Transverse colon (tissue), 4 donors: Measurements from ENCODE around the gene MTFP1. TPM values are rescaled to one million over a fixed set of nuclear protein-coding genes. Genes with fewer than 3 reads are reported as not detected.
"Not testable (repeated sequence)": the region's sequence is repeated elsewhere in the genome, so short reads cannot be mapped to it uniquely, and the experiment has no call there.

Experiments
- DNase-seq: peaks from one replicate; pipeline ENCODE4 v3.0.0-alpha.2; 2019
- H3K27ac ChIP-seq, 4 donors: fragments of 200-600 bp; sonication (generic); 2 replicates each; pipeline ENCODE4 v1.5.1; 2016 to 2018; ENCODE audit warnings: inconsistent platforms in 4 of 4
- H3K27me3 ChIP-seq: fragments of 200-600 bp; sonication (generic); 2 replicates; pipeline ENCODE4 v1.5.1; 2017; ENCODE audit warnings: inconsistent platforms
- H3K36me3 ChIP-seq, 4 donors: fragments of 200-600 bp; sonication (generic); 2 replicates each; pipeline ENCODE4 v1.5.1; 2017 to 2019; ENCODE audit warnings: inconsistent platforms in 4 of 4
- H3K4me1 ChIP-seq, 4 donors: fragments of 200-600 bp; sonication (generic); 2 replicates each; pipeline ENCODE4 v1.5.1; 2017 to 2020; ENCODE audit warnings: inconsistent platforms in 4 of 4
- H3K4me3 ChIP-seq, 4 donors: fragments of 200-600 bp; sonication (generic); 1 replicate in 1 of 4; 2 replicates in 3 of 4; pipeline versions ENCODE4 v1.5.1 to v1.6.1; 2017 to 2019; ENCODE audit warnings: inconsistent platforms in 4 of 4
- H3K9me3 ChIP-seq, 2 donors: fragments of 200-600 bp; sonication (generic); 2 replicates each; pipeline ENCODE4 v1.5.1; 2017 to 2019; ENCODE audit warnings: inconsistent platforms in 2 of 2
- EP300 ChIP-seq: sonication (generic); formaldehyde crosslinking; IDR thresholded peaks from one replicate; pipeline ENCODE4 v1.6.1; 2017; ENCODE audit warnings: antibody characterized with exemption, low read depth
- POLR2A ChIP-seq: fragments of 450-650 bp; IDR thresholded peaks from one replicate; pipeline ENCODE4 v1.6.1; 2016; ENCODE audit warnings: antibody characterized with exemption, mild to moderate bottlenecking, moderate library complexity
- POLR2AphosphoS5 ChIP-seq, 3 donors: sonication (generic); formaldehyde crosslinking; IDR thresholded peaks; one replicate each; pipeline ENCODE4 v1.6.1; 2016; ENCODE audit warnings: antibody characterized with exemption in 3 of 3
- WGBS, 2 donors: methylation state at CpG; one replicate each; pipeline ENCODE4 v1.1.5; 2018; ENCODE audit warnings: low coverage in 1 of 2; 5-methylcytosine and 5-hydroxymethylcytosine counted together
- in situ Hi-C, 4 donors: fragments of 200-750 bp; cut with MboI; loops; one replicate each; pipeline versions ENCODE4 v1.15.0 to v1.15.1; 2017; ENCODE audit warnings: low sequenced_read_pairs in 3 of 4, low pct_ligation_motif_present in 1 of 4, low pct_unique_long_range_greater_than_20kb in 1 of 4
- intact Hi-C: fragments of 100-400 bp; cut with DNase I; formaldehyde crosslinking; loops from one replicate; pipeline ENCODE4 v1.15.1; 2023; ENCODE audit warnings: low total_unique reads
- total RNA-seq, 4 donors: library from RNA; depleted of rRNA; stranded (reverse); fragments of >200 nt; gene quantifications; one replicate each; pipeline ENCODE4 v1.1.0, GENCODE V29; 2016
- TF ChIP-seq, protein P1 (sequence below), 5 experiments: fragments of 200-600 bp in 3 of 5; fragments of 450-650 bp in 2 of 5; sonication (generic) in 3 of 5; IDR thresholded peaks; 1 replicate in 2 of 5; 2 replicates in 3 of 5; pipeline ENCODE4 v1.5.1; 2016 to 2017; ENCODE audit warnings: antibody characterized with exemption in 5 of 5, inconsistent platforms in 3 of 5, mild to moderate bottlenecking in 2 of 5, moderate library complexity in 1 of 5

Gene MTFP1
- total RNA-seq, 4 donors from 2014 or later = 2.0 to 48.6 (median 21.4) TPM

DNA sequence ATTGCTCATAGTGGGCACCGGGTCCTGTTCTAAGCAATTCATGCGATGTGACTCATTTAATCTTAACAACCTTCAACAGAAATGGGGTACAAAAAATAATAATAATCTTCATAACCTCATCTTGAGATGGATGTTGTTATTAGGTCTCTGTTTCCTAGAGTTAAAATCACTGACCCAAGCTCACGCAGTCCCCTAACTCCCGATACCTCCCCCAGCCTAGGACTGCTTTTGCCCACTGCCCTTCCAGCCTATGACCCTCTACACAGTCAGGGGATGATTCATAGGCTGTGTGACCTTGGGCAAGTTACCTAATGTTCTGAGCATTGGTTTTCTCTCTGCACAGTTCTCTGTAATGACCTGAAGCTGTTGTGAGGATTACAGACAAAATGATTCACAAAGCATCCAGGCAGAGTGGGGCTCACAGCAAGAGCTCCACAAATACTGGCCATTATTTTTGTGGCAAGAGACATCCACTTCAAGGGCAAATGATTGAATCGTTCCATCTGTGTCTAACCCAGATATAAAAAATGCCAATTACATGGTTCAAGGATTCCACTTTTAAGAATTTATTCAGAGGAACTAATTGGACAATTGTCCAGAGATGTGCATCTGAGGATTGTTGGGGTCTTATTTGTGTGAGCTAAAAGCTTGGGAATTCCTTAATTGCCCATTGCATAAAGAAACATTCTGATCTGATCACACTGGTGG lies 20.0 kb downstream of the MTFP1 start:
- DNase-seq = no peak
- Histone ChIP-seq H3K4me3 (no peak overlapping the region), H3K36me3 (no peaks in the 10 kb centered on the region), H3K27me3 (no peaks in the 10 kb centered on the region), H3K4me1 (no peaks in the 10 kb centered on the region), H3K27ac (no peak overlapping the region), H3K9me3 (no peaks in the 10 kb centered on the region)
- intact Hi-C loops = no loop called here
- WGBS, 2 donors = 0 to 48% methylated on average over 2 to 5 of the region's 5 CpGs
- in situ Hi-C loops = no loop called here
- no peak for TF ChIP-seq POLR2A
- no peak for TF ChIP-seq POLR2AphosphoS5 (IDR thresholded peaks at IDR 0.05)
- TF ChIP-seq EP300 = no peak
- TF ChIP-seq, protein P1, sequence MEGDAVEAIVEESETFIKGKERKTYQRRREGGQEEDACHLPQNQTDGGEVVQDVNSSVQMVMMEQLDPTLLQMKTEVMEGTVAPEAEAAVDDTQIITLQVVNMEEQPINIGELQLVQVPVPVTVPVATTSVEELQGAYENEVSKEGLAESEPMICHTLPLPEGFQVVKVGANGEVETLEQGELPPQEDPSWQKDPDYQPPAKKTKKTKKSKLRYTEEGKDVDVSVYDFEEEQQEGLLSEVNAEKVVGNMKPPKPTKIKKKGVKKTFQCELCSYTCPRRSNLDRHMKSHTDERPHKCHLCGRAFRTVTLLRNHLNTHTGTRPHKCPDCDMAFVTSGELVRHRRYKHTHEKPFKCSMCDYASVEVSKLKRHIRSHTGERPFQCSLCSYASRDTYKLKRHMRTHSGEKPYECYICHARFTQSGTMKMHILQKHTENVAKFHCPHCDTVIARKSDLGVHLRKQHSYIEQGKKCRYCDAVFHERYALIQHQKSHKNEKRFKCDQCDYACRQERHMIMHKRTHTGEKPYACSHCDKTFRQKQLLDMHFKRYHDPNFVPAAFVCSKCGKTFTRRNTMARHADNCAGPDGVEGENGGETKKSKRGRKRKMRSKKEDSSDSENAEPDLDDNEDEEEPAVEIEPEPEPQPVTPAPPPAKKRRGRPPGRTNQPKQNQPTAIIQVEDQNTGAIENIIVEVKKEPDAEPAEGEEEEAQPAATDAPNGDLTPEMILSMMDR (IDR thresholded peaks at IDR 0.05) = peak in 1 of 5 experiments; percentile 6

DNA sequence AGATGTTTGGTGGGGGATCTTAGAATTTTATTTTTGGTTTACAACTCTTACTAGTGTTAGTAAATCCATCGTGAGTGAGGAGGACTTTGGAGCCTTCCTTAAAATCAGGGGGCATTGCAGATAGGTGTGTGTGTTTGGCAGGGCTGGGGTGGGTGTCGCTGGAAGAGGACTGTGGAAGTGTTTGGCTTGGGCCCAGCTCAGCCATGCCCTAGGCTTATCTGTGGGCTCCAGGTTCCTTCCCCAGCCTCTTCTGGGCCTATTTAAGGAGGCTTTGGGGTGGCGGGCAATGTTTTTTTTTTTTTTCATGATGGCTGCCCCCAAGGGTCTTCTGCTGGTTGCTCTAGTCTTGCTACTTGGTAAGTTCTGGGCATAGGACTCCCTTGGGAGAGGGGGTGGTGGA lies 22.1 kb downstream of the MTFP1 start:
- DNase-seq = no peak
- Histone ChIP-seq H3K27me3 (peaks cover 9% of the 10 kb centered on the region), H3K4me1 (no peaks in the 10 kb centered on the region), H3K36me3 (no peaks in the 10 kb centered on the region), H3K9me3 (no peaks in the 10 kb centered on the region), H3K27ac (no peak overlapping the region), H3K4me3 (no peak overlapping the region)
- intact Hi-C loops (no loop called here), in situ Hi-C loops (no loop called here)
- 79 to 83% methylated on average over 3 of the region's 3 CpGs for WGBS, 2 donors
- no peak for TF ChIP-seq POLR2A
- TF ChIP-seq, protein P1 (IDR thresholded peaks at IDR 0.05) = no peak
- no peak for TF ChIP-seq EP300
- TF ChIP-seq POLR2AphosphoS5 (IDR thresholded peaks at IDR 0.05) = no peak

DNA sequence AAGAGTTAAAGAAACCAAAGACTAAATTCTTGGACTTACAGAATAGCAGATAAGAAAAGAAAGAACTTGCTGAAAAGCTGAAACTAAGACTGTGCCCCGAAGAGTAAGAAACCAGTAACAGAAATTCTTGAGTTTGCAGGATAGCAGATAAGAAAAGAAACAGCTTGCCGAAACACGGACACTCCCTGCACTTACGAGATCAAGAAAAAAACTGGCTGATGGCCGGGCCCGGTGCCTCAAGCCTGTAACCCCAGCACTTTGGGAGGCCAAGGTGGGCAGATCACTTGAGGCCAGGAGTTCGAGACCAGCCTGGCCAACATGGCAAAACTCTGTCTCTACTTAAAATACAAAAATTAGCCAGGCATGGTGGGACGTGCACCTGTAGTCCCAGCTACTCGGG lies 25.9 kb downstream of the MTFP1 start:
- intact Hi-C loops, DNase-seq, H3K36me3 ChIP-seq, H3K4me1 ChIP-seq, H3K9me3 ChIP-seq, H3K4me3 ChIP-seq, H3K27me3 ChIP-seq, in situ Hi-C loops, H3K27ac ChIP-seq: not testable (repeated sequence)
- WGBS, 2 donors = 40% methylated on average over 9 of the region's 9 CpGs; no CpG with 5 or more reads in 1 of the 2 donors

DNA sequence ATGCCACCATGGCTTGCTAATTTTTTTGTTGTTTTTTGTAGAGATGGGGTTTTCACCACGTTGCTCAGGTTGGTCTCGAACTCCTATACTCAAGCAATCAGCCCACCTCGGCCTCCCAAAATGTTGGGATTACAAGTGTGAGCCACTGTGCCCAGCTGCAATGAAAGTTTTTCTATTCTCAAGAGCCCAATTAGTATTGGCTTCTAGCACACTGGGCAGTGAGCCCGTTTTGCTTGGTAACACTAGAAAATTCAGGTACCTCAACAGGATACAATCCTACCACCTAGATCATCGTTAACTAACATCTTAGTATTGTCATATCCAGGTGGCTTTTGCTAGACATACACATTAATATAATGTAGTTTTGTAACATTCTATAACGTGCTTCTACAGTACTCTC lies 27.3 kb downstream of the MTFP1 start:
- intact Hi-C loops (no loop called here), in situ Hi-C loops (no loop called here)
- TF ChIP-seq POLR2AphosphoS5 (IDR thresholded peaks at IDR 0.05) (no peak), POLR2A (no peak), EP300 (no peak)
- TF ChIP-seq, protein P1 (IDR thresholded peaks at IDR 0.05) = no peak
- Histone ChIP-seq H3K36me3 (no peaks in the 10 kb centered on the region), H3K4me1 (no peaks in the 10 kb centered on the region), H3K27ac (no peak overlapping the region), H3K4me3 (no peak overlapping the region), H3K27me3 (peaks cover 9% of the 10 kb centered on the region), H3K9me3 (no peaks in the 10 kb centered on the region)
- WGBS, 2 donors = 83 to 85% methylated on average over 1 to 6 of the region's 6 CpGs
- no peak for DNase-seq
